ENCODE measurements around the gene NANS. TPM values are rescaled to one million over a fixed set of nuclear protein-coding genes. Genes with fewer than 3 reads are reported as not detected.
"Not testable (repeated sequence)": the region's sequence is repeated elsewhere in the genome, so short reads cannot be mapped to it uniquely, and the experiment has no call there.

The NANS gene
- total RNA-seq, 1 experiment from 2014 or later: 119 TPM

- DNase-seq (ENCODE audit: low spot score): not testable (repeated sequence)
Observed at GRCh38 chr9:98076514-98076890, 20.0 kb downstream of the NANS start.

GRCh38 chr9:98078895-98079294, 22.4 kb downstream of the NANS start:
- DNase-seq (ENCODE audit: low spot score): no peak

GRCh38 chr9:98080326-98080725, 23.8 kb downstream of the NANS start:
- DNase-seq (ENCODE audit: low spot score): no peak

GRCh38 chr9:98080780-98081179, 24.2 kb downstream of the NANS start:
- DNase-seq (ENCODE audit: low spot score): no peak

- no peak for DNase-seq (ENCODE audit: low spot score)
Observed at GRCh38 chr9:98081477-98082219, 25.1 kb downstream of the NANS start.

- DNase-seq (ENCODE audit: low spot score): no peak
Observed at GRCh38 chr9:98083061-98083501, 26.5 kb downstream of the NANS start.

GRCh38 chr9:98083566-98084183, 27.1 kb downstream of the NANS start:
- DNase-seq (ENCODE audit: low spot score): no peak

GRCh38 chr9:98084396-98084795, 27.9 kb downstream of the NANS start:
- no peak for DNase-seq (ENCODE audit: low spot score)

- no peak for DNase-seq (ENCODE audit: low spot score)
Observed at GRCh38 chr9:98085058-98085457, 28.5 kb downstream of the NANS start.

GRCh38 chr9:98085944-98086343, 29.4 kb downstream of the NANS start:
- no peak for DNase-seq (ENCODE audit: low spot score)

GRCh38 chr9:98086461-98086860, 29.9 kb downstream of the NANS start:
- no peak for DNase-seq (ENCODE audit: low spot score)

GRCh38 chr9:98087420-98088354, 31.2 kb downstream of the NANS start:
- DNase-seq (ENCODE audit: low spot score): no peak

GRCh38 chr9:98090674-98091073, 34.1 kb downstream of the NANS start:
- not testable (repeated sequence) for DNase-seq (ENCODE audit: low spot score)

GRCh38 chr9:98091735-98092612, 35.4 kb downstream of the NANS start:
- DNase-seq (ENCODE audit: low spot score): no peak

GRCh38 chr9:98092613-98092931, 36.0 kb downstream of the NANS start:
- no peak for DNase-seq (ENCODE audit: low spot score)

GRCh38 chr9:98094316-98094715, 37.8 kb downstream of the NANS start:
- no peak for DNase-seq (ENCODE audit: low spot score)

- no peak for DNase-seq (ENCODE audit: low spot score)
Observed at GRCh38 chr9:98094851-98095250, 38.3 kb downstream of the NANS start.

- no peak for DNase-seq (ENCODE audit: low spot score)
Observed at GRCh38 chr9:98095401-98095800, 38.9 kb downstream of the NANS start.

GRCh38 chr9:98096091-98096490, 39.6 kb downstream of the NANS start:
- DNase-seq (ENCODE audit: low spot score): no peak

- no peak for DNase-seq (ENCODE audit: low spot score)
Observed at GRCh38 chr9:98097836-98098235, 41.3 kb downstream of the NANS start.

- no peak for DNase-seq (ENCODE audit: low spot score)
Observed at GRCh38 chr9:98099346-98099745, 42.8 kb downstream of the NANS start.

GRCh38 chr9:98099898-98100297, 43.4 kb downstream of the NANS start:
- DNase-seq (ENCODE audit: low spot score): no peak

Data from H4 (cell line).